HG03196 (cell line): Measurements from ENCODE around the gene PGAM2.
"Not testable (repeated sequence)": the region's sequence is repeated elsewhere in the genome, so short reads cannot be mapped to it uniquely, and the experiment has no call there.

Experiments used
- ATAC-seq: cut with Tn5 transposase; IDR thresholded peaks from one replicate; pipeline ENCODE4 v1.9.1; 2021; ENCODE audit not compliant: unreplicated experiment

The PGAM2 gene

DNA sequence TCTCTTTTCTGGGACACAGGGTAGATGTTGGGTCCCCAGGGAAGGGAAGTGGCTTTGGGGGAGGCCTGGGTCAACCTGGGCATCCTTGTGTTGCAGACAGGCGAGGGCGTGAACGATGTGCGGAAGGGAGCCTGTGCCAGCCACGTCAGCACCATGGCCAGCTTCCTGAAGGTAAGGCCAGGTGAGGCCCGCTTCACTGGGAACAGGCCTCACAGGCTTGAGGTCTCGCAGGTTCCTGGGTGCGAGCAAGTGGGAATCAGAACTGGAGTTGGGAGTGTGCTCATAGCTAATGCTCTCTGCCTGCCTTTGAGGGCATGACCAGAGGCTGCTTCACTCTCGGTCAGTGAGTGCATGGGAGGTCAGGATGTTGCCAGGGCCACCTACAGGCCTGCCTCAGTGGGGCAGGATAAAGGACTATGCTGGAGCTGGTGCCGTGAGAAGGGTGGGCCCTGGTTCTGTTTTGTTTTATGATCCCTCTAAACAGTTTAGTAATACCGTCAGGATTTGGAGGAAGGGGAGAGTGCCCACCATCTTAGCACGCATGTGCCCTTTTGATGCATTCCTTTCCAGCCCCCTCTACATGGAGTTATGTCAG, 12.5 kb downstream of the PGAM2 start:
- no peak for ATAC-seq

DNA sequence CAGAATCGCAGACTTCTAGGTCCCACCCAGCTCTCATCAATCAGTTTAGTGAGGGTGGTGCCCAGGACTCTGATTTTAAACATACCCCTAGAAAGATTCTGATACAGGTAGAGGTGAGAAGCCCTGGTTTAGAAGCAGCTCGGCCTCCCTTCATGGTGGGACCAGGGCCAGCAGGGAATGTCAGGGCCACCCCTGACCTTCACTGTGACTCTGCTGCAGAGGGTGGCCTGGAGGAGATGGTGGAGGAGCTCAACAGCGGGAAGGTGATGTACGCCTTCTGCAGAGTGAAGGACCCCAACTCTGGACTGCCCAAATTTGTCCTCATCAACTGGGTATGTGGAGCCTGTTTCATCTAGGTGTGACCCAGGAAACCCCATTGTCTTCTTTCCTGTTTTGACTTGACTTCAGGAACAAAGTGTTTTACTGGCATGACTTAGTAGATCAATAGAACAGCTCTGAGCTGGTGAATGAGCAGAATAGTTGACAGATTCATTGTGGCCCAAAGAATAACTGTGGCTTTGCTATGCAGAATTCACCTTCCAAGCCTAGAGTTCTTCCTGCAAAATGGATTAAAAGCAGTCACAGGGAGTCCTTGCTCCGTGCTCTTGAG, 13.7 kb downstream of the PGAM2 start:
- ATAC-seq = no peak

DNA sequence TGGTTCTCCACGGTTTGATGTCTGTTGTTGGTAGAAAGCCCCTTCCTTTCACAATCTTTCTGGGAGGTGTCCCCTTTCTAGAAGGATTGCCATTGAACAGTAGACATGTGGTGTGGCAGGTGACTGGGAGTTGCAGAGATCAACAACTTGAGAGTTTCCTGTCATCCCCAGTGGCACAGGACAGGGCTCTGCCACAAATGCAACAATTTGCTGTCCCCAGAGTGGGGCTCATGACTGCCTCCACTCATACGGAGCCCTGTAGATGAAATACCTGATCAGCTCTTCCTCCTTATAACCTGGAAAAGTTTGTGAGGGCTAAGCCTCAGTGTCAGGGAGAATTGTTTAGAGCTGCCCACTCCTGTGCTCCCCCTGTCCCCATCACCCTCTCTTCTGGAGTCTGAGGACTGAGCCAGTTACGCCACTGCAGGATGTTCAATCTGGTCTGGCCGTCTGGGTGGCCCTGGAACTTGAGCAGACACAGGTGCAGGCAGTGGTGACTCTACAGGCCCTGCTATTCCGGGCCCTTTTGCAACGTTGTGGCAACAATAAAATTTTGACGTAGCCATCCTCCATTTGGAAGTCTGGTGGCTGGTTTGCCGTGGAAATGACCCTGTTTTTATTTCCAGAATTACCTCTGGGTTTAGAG, 14.3 kb downstream of the PGAM2 start:
- no peak for ATAC-seq

DNA sequence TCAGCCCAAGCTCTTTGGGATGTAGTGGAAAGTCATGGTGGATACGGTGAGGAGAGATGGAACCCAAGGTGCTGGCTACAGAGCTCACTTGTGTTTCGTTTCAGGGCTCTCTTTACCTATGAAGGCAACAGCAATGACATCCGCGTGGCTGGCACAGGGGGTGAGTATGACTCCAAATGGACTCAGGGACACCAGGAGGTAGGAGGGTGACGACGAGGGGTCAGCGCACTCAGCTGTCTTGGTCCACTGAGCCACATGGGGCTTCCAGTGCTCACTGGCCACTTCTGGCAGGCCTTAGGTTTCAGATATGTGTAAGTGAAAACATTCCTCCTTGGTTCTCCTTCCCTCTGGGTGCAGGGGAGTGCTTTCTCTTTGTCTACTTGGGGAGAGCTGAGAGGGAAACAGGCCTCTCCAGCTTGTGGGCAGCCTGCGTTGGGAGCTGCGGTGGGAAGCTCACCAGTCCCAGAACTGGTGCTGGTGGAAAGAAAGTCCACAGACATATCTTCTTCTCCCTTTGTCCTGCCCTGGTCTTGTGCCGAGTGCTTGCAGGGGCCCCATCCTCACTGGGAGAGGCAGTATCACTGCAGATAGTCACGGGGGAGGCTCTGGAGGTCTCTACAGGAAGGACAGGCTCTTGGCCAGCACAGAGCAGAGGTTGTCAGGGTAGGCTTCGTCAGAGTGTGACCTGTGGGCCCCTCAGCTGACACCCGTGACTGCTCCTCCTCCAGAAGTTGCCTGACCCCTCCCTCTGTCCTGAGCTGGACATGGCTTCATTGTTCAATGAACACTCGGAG, 15.0 kb downstream of the PGAM2 start:
- ATAC-seq = no peak

DNA sequence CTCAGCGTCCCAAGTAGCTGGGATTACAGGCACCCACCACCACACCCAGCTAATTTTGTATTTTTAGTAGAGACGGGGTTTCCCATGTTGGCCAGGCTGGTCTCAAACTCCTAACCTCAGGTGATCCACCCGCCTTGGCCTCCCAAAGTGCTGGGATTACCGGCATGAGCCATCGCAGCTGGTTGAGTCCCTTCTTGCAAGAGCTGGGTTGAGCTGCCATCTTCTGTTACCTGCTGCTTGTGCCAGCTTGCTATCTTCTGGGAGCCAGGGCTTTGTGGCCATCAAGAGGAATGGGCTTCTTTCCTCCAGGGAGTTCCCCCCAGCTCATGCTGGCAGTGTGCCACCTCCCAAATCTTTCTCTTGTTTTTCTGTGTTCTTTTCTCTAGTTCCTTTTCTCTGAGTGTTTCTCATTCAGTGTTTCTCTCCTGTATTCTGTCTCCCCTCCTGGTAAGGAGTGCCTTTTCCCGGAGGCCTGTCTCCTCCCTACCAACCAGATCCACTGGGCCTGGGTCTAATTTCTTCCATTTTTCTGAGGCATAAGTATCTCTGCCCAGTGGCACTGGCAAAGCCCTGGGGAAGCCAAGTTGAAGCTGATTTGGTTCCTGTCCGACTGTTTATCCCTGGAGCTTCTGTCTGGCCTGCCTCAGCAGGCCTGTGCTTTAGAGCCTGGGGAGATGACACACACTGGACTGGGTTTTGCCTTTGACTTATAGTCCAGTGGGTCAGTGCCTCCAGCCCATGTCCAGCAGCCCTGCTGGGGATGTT, 17.2 kb downstream of the PGAM2 start:
- no peak for ATAC-seq

DNA sequence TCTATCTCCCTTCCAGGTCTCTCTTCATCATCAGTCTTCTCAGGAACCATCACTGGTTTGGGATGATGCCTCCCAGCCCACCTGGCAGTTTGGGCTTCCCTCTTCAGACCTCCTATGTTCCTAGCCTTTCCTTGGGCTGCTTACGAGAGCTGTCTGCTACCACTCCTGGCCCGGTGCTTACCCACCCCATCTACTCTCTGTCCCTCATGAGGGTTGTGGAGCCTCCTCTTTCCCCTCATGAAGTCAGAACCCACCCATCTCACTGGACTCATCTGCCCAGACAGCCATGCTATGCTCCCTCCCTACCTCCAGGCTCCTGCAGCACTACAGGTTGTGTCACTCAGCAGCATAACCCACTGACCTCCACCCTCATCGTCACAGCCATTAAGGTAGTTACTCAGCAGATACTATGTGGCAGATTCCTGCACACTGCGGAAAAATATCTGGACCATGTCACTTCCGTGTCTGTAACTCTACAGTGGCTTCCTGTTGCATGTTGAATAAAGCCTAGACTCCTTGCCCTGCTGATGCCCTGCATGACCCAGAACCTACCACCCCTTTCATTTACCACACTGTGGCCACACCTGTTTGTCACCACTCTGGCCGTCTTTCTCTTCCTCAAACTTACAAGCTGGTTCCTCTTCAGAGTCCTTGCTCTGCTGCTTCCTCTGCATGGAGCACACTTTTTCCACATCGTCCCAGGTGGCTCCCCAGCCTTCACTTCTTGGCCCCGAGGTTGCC, 18.9 kb downstream of the PGAM2 start:
- peak; percentile 42 for ATAC-seq

DNA sequence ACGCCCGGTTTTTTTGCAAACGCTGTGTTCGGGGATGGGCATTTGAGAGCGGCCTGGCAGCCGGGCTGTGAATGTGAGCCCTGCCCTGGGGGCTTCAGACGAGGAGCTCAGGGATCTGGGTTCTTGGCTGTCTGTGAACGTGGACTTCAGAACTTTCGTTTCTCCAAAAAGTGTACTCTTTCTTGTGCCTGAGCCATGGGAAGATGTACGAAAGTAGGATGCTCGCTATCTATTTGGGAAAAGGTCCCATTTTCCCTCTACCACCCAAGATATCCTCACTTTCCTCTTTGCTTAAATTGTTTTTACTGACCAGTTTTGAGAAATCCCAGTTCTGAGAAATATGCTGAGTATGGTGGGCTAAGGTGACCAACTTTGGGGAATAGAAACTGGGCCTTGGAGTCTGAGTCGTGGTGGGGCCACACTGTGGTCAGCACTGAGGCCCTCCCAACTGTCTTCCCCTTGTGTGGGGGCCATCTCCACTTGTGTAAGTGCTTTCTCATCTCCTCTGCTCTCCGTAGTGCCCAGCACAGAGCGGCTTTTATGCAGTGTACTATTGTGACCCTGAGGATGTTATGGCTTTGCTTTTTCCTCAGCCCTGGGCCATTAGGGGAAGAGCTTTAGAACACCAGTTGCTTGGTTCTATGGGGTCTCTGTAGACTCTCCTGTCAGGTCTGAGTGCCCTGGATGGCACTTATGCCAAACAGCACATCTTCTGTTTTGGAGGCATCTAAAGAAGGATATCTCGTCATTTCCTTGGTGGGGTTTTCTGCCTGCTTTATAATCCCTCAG, 19.9 kb downstream of the PGAM2 start:
- ATAC-seq = peak; percentile 14

DNA sequence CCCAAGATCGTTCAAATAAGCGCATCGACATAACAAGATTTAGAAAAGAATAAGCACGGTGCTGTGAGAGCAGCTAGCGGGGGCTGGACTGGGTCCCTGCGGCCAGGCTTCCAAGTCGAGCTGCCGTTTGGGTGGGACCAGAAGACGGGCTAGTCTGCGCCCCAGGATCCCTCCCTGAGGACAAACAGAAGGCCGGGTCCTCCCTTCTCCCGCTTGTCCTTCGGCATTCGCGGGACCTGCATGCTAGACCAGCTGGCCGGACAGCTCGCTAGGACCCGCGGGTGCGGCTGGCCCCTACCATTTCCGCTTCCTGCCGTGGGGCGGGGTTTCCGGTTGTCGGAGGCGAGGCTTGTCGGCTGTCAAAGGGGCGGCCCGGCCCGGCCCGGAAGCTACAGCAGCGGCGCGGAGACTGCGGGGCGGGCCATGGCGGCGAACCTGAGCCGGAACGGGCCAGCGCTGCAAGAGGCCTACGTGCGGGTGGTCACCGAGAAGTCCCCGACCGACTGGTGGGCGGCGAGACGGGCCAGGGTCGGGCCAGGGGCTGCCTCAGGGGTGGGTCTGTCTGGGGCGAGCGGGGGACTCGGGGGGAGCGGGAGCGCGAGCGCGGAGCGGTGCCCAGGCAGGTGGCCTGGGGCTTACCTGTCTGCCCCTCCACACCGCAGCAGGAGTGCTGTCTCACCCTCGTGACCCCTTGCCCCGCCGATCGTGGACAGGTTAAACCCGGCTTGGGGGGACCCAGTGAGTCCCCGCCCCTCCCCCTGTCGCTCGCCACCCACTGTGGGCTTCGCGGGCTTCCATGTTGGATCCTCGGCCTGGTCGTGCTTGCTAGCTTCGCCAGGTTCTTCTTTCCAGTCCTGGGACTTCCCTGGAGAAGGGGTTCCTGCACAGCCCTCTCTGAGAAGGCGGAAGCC, 20.8 kb downstream of the PGAM2 start, which contains the start of gene DBNL:
DBNL (plus strand) TSS at position 388 of the 911 bp plus-strand sequence; CDS start at position 424, 36 bp downstream.
- peak; percentile 66 for ATAC-seq

DNA sequence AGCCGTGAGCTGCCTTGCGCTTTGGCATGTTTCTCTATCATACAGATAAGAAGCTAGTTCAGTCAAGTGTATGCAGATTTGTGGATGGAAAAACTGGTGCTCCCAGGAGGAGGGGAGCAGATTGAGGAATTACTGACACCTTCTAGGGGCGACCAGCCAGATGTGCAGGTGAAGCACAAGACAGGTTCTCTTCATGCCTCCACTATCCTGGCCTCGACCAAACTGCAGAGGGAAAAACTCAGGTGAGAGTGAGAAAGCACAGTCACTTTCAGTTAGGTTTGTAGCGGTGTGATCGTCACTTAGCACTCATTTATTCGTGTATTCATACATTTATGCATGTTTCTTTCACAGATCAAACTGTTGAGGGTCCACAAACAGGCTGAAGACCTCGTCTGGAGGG, 21.5 kb downstream of the PGAM2 start:
- no peak for ATAC-seq

DNA sequence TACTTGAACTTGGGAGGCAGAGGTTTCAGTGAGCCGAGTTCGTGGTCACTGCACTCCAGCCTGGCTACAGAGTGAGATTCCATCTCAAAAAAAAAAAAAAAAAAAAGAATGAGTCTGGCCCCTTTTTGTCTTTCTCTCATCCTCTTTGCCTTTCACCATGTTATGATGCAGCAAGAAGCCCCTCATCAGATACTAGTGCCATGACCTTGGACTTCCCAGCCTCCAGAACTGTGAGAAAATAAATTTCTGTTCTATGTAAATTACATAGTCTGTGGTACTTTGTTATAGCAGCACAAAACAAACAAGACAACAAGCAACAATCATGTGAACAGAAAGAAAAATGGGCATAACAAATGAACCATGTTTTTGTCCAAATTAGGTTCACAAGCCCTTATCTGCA, 23.1 kb downstream of the PGAM2 start:
- ATAC-seq = no peak

DNA sequence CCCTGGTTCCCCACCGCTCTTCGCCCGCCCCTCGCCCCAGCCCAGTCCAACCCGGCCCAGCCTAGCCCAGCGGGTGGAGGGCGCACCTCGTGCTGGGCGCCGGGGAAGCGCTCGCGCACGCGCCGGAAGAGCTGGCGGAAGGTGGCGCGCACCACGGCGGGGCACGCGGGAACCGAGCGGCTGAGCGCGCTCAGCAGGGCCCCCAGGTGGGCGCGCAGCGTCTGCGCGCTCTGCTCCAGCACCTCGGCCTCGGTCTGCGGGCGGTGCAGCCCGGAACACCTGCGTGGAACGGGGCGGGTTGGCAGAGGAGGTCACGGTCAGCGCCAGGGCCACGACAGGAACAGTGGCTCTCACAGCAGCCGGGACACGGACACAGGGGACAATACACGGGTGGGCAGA, 24.9 kb downstream of the PGAM2 start:
- ATAC-seq = peak; percentile 34

DNA sequence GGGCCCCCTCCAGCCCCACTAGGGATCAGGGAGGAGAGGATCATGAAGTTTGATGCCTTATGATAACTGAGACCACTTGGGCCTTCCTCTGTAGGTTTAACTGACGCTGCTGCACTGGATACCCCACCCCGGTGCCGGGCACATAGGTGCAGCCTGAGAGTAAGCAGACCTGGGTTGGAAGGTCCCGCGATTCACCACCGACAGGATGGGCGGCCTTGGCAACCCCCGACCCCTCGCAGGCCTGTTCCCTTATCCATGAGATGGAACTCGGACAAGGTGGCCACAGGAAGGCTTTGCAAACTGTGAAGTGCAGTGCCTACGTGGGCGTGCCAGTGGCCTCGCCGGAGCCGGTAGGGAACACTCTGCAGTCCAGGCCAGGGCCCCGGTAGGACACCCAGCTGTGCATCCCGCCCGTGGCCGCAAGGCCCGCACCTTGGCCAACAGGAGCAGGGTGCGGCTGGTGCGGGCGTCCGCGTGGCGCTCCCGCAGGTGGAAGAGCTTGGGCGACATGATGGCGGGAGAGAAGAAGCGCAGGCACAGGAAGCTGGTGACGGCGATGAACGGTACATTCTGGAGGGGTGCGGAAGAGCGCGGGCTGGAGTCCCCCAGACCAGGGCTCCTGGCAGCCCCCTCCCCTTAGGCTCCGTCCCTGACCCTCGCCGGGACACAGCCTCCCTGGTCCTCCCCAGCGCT, 25.4 kb downstream of the PGAM2 start:
- not testable (repeated sequence) for ATAC-seq

DNA sequence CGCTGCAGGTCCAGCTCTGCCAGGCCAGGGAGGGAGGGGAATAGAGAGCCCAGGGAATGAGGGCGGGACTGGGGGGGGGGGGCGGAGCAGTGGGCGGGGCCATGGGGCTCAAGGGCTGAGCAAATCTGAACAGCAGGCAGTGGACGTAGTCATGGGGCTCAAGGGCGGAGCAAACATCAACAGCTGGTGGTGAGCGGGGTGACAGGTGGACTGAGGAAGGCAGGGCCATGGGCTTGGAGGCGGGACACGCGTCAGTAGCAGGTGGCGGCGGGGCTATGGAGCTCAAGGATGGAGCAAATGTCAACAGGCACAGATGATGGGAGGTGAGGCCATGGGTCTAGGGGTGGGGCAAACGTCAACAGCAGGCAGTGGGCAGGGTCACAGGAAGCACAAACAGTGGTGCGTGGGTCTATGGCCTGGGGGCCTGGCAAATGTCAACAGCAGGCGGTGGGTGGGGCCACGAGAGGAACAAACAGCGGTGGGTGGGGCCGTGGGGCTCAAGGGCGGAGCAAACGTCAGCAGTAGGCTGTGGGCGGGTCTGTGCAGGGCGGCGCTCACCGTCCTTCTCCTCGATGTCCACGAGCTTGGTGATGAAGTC, 26.3 kb downstream of the PGAM2 start:
- peak; percentile 51 for ATAC-seq

DNA sequence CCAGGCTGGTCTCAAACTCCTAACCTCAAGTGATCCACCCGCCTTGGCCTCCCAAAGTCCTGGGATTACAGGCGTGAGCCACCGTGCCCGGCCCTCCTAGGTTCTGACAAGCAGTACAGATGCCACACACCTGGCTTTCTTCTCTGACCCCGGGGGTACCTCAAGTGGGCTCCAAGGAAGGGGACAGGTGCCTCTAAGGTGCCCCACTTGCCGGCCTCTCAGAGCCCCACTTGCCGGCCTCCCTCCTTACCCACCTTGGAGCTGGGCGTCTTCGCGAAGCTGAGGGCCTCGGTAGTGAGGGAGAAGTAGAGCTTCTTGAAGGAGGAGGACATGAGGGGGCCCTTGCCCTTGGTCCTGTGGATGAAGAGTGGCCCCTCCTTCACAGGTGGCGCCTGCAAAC, 26.8 kb downstream of the PGAM2 start:
- not testable (repeated sequence) for ATAC-seq

DNA sequence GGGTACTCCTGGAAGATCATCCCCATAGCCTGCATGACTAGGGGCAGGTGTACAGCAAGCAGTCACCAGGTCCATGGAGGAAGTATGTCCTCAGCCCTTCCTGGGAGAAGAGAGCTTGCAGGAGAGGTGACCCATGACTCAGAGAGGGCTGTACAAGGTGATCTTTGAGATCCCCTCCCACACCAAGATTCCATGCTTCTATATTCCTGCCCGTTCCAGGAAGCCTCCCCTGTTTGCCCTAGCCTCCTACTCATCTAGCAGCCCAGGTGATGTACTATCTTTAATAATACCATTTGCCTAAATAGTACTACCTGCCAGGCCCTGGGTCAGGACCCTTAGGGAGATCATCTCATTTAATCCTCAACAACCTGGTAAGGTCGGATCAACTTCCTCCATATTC, 27.4 kb downstream of the PGAM2 start:
- ATAC-seq = not testable (repeated sequence)

DNA sequence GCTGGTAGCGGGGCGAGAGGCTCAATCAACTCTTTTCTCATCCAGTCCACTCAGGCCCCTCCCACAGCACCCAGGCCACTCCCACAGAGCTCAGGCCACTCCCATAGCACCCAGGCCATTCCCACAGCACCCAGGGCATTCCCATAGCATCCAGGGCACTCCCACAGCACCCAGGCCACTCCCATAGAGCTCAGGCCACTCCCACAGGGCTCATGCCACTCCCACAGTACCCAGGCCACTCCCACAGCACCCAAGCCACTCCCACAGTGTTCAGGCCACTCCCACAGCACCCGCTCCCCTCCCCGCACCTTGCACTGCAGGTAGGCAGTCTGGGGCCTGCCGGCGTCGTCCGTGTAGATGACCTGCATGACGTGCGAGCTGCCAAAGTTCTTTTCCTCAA, 29.0 kb downstream of the PGAM2 start:
- not testable (repeated sequence) for ATAC-seq
